ENCODE measurements around the gene TMEM169.
"Not testable (repeated sequence)": the region's sequence is repeated elsewhere in the genome, so short reads cannot be mapped to it uniquely, and the experiment has no call there.

Gene TMEM169

DNA sequence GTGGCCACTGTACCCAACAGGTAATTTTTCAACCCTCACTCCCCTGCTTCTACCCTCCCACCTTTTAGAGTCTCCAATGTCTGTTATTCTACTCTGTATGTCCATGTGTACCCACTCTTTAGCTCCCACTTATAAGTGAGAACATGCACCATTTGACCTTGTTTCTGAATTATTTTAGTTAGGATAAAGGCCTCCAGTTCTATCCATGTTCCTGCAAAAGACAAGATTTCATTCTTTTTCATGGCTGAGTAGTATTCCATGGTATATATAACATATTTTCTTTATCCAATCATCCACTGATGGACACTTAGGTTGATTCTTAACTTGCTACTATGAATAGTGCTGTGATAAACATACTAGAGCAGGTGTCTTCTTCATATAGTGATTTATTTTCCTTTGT, 9.2 kb upstream of the TMEM169 start:
- DNase-seq, result no peak

DNA sequence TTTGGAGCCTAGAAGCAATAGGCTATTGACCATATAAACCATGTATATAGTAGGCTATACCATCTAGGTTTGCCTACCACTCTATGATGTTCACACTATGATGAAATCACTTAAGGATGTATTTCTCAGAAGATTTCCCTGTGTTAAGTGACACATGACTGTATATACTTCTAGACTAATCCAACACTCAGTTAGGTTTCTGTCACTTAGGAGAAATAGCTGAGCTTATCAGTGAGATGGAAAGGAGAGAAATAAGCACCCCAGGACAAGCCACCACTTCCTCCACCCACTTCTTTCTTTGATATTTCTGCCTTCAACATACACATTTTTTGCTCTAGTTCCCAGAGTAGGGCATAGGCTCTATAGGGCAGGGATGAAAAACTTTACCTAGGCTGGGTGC, 7.9 kb upstream of the TMEM169 start:
- DNase-seq, result no peak

DNA sequence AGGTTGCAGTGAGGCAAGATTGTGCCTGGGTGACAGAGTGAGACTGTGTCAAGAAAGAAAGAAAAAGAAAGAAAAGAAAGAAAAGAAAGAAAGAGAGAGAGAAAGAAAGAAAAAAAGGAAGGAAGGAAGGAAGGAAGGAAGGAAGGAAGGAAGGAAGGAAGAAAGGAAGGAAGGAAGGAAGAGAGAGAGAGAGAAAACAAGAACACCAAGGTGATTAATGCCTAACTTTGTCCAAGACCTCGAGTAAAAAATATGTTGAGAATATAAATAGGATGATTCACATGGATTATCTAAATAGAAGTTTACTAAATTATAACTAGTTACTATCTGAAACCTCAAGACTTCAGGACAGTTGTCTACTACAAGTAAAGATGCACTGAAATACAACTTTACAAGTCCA, 7.3 kb upstream of the TMEM169 start:
- no peak for DNase-seq

DNA sequence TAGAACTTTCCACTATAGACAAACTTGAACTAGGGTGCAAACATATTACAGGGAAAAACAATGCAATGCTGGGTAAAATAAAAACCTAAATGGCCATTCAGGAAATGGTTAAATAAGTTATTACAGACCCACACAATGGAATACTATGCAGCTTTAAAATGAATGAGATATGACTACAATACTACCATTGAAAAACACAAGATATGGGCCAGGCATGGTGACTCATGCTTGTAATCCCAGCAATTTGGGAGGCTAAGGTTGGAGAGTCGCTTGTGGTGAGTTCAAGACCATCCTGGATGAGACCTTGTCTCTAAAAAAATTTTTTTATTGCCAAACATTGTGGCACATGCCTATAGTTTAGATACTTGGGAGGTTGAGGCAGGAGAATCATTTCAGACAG, 6.9 kb upstream of the TMEM169 start:
- DNase-seq, result no peak

DNA sequence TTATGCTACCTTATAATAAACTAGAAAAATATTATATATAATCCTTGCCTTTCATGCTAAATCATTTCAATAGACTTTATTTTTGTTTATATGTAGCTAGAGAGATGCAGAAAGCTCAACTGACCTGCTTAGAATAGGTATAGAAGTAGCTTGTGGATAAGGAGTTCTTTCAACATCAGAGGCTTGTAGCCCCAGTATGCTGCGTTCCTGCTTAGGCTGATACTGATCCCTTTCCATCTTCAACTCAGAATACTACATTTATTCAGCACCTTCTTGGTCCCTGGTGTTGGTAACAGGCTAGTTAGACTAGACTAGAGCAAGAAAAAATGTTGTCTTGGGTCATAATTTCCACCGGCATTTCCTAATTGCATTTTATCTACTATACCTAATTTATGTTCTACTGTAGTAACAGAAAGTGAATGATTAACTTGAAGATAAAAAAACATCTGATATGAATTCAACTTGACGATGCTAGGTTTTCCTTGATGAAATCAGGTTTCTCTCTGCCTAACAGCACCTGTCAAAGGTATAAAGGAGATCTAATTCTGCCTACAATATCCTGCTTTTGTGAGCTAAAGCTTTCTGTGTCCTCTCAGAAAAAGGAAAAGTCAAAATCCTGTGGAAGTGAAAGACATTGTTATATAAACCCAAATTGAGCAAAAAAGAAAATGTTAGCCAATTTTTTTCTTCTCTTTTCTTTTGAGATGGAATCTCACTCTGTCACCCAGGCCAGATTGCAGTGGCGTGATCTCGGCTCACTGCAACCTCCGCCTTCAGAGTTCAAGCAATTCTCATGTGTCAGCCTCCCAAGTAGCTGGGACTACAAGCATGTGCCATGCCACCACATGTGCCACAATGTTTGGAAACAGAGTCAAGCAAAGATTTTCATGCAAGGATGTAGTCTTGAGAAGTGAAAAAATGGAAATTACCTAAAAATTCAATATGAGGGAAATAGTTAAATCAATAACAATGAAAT, 5.9 kb upstream of the TMEM169 start:
- DNase-seq, result no peak

DNA sequence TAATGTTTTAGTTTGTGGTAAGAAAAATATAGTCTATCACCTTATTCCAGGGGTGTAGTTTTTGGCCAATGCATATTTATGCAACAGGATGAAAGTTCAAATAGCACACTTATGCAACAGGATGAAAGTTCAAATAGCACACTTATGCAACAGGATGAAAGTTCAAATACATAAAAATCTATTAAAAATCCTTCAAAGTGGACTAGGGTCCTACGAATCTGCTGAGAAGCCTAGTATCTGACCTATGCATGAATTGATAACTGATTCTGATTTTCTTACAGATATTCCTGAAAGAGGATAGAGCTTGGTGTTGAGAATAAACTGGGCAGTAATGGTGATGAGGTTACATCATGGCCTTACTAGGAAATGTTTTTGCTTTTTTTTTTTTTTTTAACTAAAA, 2.9 kb upstream of the TMEM169 start:
- DNase-seq, result no peak

DNA sequence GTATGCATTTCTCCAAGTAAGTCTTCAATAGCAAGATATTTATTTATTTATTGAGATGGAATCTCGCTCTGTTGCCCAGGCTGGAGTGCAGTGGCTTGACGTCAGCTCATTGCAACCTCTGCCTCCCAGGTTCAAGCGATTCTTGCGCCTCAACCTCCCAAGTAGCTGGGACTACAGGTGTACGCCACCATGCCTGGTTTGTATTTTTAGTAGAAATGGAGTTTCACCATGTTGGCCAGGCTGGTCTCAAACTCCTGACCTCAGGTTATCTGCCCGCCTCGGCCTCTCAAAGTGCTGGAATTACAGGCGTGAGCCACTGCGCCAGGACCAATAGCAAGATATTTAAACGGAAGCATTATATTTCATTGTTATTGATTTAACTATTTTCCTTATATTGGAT, 1.7 kb upstream of the TMEM169 start:
- DNase-seq, result not testable (repeated sequence)

DNA sequence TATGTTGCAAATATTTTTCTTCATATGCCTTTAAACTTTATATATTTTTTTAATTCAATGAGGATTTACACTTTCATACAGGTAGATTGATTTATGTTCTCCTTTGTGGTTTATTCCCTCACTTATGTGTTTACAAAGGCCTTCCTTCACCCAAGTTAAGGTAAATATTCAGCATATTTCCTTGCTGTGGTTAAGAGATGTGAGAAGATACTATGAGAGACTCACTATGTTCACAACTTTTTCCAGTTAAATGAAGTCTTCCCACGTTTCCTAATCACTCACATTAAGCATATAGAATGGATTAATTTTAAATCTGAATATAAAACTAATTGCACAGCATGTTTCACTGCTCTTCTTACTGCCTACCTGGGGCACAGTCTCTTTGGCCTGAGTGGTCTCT, 707 bp upstream of the TMEM169 start:
- no peak for DNase-seq

DNA sequence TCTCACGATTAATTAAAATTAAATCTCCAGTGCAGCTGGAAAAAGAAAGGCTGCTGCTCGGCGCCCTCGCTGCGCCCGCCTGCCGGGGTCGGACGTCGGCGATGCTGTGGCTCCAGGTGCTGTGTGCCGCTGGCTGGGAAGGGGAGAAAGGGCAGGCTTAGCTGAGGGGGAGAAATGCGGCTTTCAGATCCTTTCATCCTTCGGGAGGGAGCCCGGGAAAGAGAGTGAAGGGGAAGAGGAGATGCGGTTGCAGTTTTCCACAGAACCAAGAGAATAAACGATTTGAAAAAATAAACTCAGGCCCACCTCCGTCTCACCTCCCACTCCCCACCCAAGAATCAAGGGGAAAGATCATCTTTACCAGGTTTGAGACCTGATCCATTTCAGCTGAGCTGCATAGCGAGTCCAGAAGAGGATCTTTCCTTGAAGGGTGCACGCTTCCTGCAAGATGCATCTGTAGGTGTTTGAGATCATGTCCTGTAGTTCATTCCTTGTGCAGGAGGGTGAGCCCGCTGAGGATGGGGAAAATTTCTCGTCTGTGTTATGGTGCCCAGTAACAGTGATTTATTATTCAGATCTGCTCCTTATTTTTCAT, 495 bp downstream of the TMEM169 start:
- peak; percentile 27 to 42 for DNase-seq

DNA sequence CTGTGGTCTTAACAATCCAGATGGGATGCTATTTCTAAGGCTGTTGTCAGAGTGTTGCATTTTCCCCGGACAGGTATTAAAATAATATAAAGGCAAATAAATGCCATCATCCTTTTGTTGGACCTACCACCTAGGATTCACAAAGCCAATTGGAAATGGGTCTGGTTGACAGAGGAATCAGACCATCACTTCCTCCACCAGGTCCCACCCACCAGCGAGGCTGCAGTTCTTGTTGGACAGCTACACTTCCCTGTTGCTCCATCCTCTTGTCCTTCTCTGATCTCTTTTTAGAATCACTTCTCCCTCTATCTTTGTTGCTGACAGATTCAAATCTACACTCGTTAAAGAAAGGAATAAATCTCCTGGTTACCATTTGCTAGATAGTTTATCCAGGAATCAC, 1.1 kb downstream of the TMEM169 start:
- DNase-seq, result no peak

DNA sequence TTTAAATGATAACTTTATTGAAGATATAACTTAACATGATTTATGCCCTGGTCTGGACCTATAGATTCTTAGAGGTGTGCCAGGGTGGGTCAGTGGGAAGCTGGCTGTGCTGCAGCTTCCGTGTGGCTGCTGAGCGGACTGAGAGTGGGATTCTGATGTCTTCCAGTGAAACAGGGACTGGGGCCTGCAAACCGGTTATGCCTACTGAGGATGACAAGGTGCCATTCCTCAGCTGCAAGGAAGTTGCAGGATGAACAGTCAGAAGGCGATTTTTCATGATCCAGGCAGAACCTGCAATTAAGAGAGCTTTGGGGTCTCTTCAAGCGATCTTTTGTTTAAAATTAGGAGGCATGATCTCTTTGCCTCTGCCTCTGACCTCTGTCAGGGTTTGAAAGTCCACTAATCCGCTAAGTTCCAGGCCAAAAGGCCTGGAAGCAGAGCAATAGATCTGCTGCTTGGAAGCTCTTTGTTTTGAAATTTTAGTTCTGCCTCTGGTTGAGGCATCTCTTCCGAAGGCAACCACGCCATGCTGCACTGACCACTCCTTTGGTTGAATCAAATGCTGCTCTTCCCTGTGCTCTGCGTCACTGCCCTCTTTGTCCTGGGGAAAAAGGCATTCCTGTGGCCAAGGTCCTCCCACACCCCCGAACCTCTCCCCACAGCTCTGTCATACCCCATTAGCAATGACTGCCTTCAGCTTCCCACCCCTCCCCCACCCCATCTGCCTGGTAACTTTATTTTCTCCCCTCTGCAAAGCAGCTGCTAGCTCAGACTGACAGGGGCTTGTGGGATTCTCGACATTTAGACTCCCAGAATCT, 2.0 kb downstream of the TMEM169 start:
- DNase-seq, result no peak

DNA sequence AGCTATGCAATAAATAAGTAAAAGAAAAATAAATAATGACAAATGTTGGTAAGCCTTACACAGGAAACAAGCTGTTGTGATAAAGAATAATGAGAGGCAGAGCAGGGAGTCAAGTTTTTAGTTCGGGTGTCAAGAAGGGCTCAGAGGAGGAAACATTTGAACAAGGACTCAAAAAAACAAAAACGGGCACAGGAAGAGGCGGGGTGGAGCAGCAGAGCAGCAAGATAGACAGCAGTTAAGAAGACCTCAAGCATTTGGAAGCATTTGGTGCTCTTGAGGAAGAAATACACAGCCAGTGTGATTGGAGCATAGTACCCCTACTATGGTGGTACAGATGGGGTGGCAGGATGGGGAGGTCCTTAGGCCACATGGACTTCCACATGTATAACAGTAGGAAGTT, 2.8 kb downstream of the TMEM169 start:
- DNase-seq, result peak; percentile 38 to 41

DNA sequence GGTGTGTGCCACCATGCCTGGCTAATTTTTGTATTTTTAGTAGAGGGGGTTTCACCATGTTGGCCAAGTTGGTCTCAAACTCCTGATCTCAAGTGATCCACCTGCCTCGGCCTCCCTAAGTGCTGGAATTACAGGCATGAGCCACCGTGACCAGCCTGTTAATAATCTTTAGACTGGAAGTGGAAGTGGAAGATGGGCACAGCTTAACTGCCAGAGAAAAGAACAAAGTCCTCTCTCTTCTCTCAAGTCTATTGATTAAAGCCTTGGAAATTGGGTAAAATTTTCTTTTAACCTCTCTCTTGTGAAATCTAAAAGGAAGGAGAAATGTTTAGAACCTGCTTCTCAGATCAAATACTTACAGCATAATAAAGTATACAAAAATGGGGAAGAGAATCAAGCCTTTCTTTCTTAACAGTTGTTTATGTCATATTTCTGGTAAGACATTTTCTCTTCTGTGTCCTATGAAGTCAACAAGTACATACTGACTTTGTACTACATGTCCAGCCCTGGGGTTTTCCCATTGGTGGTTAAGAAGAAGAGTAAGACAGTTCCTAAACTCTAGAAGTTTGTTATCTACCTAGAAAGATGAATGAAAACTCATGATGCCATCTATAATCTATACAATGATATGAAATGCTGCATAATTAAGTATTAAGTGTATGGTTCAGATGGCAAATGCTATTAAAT, 4.6 kb downstream of the TMEM169 start:
- no peak for DNase-seq

DNA sequence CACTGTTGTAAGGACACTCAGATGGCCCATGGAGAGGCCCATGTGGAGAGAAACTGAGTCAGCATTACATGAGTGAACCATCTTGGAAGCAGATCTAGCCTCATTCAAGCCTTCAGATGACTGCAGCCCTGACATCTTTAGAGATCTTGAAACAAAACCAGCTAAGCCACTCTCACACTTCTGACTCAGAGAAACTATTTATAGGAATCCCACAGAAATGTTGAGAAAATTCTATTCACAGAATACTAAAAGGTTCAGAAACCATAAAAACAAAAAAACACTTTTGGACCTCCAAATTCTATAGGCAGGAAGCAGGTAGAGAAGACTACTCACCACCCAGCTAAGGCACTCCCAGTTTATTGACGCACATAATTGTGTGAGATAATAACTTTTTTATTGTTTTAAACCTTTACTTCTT, 8.7 kb downstream of the TMEM169 start:
- DNase-seq, result no peak

DNA sequence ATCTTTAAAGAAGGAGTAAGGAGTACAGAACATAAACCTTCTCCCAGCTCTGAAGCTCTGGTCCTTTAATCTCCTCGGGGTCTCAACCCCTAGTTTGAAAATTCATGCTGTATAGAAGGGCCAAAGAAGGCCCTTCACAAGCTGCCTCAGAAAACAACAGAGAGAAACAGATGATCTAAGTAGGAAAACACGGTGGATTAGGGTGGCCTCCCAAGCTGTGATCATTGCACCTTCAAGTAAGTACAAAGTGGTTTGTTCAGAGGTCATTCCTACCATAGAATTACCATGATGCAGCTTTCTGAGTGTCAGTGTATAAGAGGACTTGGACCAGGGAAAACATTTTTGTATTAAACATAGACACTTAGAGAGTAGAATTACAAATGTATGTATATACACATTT, 10.9 kb downstream of the TMEM169 start:
- no peak for DNase-seq

DNA sequence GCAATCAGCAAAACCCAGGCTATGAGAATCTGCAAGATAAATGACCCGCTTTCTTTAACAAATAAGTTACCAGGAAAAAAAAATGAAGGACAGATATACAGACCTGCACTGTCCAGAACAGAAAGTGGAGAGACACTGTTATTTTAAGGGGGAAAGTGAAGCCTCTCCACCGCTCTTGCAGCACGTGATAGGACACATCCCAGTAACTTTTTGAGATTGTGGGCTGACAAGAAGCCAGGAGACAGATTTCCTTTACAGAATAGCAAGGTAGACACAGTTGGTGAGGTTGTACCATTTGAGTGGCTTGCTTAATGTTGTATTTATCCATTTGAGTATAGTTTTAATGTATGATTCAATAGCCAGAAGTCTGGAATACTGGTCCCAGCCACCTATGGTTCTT, 13.0 kb downstream of the TMEM169 start:
- DNase-seq, result no peak

DNA sequence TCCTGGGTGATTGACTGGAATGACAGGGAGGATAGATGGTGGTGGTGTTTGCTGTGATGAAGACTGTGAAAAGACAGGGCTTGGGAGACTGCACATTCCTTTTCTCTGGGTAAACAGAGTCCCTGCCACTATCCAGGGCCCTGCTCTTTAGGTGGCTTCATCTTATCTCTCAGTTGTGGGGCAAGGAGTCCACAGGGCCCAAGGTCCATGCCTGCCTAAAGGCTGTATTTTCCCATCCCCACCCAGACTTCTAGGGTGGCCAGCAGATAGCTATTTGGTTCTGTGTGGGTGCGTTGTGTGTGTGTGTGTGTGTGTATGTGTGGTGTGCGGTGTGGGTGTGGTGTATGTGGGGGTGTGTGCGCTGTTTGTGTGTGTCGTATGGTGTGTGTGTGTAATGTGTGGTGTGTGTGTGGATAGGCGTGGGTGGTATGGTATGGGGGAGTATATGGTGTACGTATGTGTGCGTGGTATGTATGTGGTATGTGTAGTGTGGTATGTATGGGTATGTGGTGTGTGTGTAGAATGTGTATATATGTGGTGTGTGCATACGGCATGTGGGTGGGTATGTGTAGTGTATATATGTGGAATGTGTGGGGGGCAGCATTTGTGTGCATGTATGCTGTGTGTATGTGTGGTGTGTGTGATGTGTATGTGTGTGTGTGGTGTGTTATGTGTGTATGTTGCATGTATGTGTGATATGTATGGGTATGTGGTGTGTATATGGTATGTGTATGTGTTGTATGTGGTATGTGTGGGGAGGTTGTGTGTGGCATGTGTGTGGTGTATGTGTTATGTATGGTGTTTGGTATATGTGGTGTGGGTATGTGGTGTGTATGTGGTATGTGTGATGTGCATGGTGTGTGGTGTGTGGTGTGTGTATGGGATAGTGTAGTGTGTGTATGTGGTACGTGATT, 17.0 kb downstream of the TMEM169 start:
- no peak for DNase-seq

DNA sequence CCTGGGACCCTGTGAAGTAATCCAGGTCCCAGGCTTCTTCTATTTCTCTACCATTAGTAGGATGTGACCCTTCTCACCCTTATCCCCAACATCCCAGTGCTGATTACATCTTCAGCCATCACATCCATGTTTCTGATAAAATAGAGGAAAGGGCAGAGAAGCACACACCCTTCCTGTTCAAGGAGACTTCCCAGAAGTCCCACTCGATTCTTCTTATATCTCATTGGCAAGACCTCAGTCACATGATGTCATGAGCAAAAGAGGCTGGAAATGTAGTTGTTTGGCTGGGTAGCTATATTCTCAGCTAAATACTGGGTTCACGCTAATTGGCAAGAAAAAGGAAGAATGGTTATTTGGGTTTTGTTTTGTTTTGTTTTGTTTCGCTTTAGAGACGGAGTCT, 19.4 kb downstream of the TMEM169 start:
- no peak for DNase-seq

DNA sequence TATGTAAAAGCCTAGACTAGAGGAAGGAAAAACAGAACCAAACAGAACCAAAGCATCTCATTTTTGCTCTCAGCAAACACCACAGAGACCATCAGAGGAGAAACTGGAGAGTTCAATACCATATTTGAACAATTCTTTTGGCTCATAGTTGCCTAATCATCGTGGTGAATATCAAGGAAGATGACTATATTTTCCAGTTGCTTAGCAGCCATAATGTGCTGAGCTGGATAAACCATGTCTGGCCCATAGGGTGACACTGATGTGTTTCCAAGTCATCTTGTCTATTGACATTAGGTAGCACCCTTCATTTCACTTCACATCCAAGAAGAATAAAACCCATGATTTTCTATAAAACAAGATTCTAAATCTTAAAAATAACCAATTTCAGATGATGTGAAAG, 21.5 kb downstream of the TMEM169 start:
- no peak for DNase-seq

DNA sequence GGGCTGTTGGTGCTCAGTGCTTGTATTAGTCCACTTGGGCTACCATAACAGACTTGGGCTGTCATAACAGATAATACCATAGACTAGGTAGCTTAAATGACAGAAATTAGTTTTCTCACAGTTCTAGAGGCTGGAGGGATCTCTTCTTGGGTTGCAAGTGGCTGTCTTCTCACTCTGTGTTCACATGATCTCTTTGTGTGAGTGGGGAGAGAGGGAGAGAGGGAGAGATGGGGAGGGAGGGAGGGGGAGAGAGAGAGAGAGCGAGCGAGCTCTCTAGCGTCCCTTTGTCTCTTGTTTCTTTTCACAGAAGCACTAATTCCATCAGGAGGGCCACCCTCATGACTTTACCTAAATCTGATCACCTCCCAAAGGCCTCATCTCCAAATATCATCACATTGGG, 23.0 kb downstream of the TMEM169 start:
- no peak for DNase-seq

DNA sequence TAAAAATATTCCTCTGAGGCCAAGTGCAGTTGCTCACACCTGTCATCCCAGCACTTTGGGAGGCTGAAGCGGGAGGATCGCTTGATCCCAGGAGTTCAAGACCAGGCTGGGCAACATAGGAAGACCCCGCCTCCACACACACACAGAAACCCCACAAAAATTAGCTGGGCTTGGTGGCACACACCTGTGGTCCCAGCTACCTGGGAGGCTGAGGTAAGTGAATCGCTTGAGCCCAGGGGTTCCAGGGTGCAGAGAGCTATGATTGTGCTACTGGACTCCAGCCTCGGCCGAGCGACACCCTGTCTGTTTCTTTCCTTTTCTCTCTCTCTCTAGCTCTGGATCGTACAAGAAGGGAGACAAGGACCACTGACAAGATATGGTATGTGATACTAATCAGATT, 25.6 kb downstream of the TMEM169 start:
- no peak for DNase-seq

DNA sequence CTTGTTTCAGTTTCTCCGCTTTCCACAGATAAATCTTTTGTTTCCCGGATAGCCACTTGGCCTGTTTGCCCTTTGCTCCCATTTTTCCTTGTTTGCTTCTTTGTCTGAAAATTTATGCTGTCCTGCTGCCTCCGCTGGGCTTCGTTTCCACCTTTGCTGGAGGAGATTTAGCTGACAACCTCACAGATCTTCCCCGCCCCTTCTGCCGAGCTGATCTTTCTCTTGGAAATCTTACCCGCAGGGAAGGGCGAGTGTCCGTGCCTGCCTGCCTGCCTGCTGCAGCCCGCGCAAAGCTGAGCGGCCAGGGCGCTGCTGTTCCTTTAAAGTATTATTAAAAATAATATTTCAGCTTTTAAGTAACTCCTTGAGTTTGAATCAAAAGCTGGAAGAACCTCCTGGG, 26.0 kb downstream of the TMEM169 start:
- DNase-seq, result no peak
